ENCODE data around the gene CT45A9.
"Not testable (repeated sequence)": the region's sequence is repeated elsewhere in the genome, so short reads cannot be mapped to it uniquely, and the experiment has no call there.

DNA sequence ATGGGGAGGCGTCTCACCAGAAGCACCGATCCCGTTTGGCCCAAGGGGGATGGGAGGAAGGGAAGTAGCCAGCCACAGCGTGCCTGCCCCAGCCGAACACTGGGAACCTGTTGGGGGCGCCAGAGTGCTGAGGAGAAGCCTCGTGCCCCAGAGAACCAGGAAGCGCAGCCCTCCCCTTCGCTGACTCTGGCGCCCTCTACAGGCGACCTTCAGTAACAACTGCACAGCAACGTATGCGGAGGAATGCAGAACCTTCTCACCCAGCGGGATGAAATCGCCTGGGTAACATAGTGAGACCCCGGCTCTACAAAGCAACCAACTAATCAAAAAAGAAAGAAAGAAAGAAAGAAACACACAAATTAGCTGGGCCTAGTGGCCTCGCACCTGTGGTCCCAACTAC, 34.4 kb downstream of the CT45A9 start, which contains the start of gene CT45A7:
- not testable (repeated sequence) for TF ChIP-seq CTCF (tag by site-specific recombination; IDR thresholded peaks at IDR 0.05); SP2 (tag by site-specific recombination; IDR thresholded peaks at IDR 0.05); PRDM2 (tag by site-specific recombination; IDR thresholded peaks at IDR 0.05; ENCODE audit: borderline replicate concordance); TCF7L2 (IDR thresholded peaks at IDR 0.05; ENCODE audit: borderline replicate concordance, low read depth, low read length); MZF1 (tag by site-specific recombination; IDR thresholded peaks at IDR 0.05; ENCODE audit: borderline replicate concordance)

All from HEK293 (cell line).